Measurements from ENCODE around the gene RBMS1. TPM values are rescaled to one million over a fixed set of nuclear protein-coding genes. Genes with fewer than 3 reads are reported as not detected.
A peak's percentile ranks its signal among the peaks of the same experiment; 100 is the strongest.

RBMS1 gene
- polyA plus RNA-seq, 1 experiment: 107 TPM

DNA sequence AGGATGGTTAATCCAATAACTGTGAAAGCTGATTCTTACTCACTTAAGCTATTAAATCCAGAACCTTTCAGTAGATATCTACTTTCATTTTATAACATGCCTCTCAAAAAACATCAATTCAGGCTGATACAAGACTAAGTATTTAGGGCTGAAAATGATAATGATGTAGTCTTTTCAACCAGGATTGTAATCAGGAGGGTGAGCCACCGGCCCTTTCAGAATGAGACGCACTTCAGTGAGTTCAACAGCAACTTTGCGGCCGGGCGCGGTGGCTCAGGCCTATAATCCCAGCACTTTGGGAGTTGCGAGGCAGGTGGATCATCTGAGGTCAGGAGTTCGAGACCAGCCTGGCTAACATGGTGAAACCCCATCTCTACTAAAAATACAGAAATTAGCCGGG lies 30.4 kb downstream of the RBMS1 start:
- H3K27ac ChIP-seq (ENCODE audit: low read depth, low read length): no peak overlapping the region
- ChIA-PET CTCF (interaction anchor here (0.7 kb wide), 1 partner anchor 25 kb away, joined by 3 read pairs; no protein-coding TSS in a partner anchor), POLR2A (no interaction called here)
- H3K9me3 ChIP-seq (ENCODE audit: control insufficient read depth, insufficient read depth, low read length): no peaks in the 10 kb centered on the region
- H3K27me3 ChIP-seq (ENCODE audit: control insufficient read depth, insufficient read depth, low read length): no peaks in the 10 kb centered on the region
- DNase-seq (ENCODE audit: low read depth, low spot score): no peak
- H3K4me3 ChIP-seq (ENCODE audit: low read depth, low read length): no peak overlapping the region
- TF ChIP-seq, protein P1, sequence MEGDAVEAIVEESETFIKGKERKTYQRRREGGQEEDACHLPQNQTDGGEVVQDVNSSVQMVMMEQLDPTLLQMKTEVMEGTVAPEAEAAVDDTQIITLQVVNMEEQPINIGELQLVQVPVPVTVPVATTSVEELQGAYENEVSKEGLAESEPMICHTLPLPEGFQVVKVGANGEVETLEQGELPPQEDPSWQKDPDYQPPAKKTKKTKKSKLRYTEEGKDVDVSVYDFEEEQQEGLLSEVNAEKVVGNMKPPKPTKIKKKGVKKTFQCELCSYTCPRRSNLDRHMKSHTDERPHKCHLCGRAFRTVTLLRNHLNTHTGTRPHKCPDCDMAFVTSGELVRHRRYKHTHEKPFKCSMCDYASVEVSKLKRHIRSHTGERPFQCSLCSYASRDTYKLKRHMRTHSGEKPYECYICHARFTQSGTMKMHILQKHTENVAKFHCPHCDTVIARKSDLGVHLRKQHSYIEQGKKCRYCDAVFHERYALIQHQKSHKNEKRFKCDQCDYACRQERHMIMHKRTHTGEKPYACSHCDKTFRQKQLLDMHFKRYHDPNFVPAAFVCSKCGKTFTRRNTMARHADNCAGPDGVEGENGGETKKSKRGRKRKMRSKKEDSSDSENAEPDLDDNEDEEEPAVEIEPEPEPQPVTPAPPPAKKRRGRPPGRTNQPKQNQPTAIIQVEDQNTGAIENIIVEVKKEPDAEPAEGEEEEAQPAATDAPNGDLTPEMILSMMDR (IDR thresholded peaks at IDR 0.05; ENCODE audit: low read depth, low read length): no peak

DNA sequence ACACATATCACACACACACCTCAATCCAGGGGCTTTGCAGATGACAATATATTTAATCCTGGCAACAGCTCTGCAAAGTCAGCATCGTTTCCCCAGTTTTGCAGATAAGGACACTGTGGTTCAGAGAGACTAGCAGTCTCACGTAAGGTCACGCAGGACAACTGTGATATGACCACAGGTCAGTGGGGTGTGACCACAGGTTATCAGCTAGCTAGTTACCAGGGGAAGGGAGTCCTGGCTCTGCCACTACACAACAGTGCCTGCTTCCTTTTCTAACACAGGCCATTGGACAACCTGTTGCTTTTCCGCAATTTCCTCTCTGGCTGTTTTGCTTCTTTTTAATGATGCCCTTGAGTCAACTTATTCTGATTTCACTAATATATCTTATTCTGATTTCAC lies 33.3 kb downstream of the RBMS1 start:
- Histone ChIP-seq H3K27ac (ENCODE audit: low read depth, low read length) (no peak overlapping the region), H3K4me3 (ENCODE audit: low read depth, low read length) (no peak overlapping the region), H3K27me3 (ENCODE audit: control insufficient read depth, insufficient read depth, low read length) (no peaks in the 10 kb centered on the region), H3K9me3 (ENCODE audit: control insufficient read depth, insufficient read depth, low read length) (no peaks in the 10 kb centered on the region)
- TF ChIP-seq, protein P1 (IDR thresholded peaks at IDR 0.05; ENCODE audit: low read depth, low read length): no peak
- no peak for DNase-seq (ENCODE audit: low read depth, low spot score)
- CTCF ChIA-PET: no interaction called here
- POLR2A ChIA-PET: no interaction called here

DNA sequence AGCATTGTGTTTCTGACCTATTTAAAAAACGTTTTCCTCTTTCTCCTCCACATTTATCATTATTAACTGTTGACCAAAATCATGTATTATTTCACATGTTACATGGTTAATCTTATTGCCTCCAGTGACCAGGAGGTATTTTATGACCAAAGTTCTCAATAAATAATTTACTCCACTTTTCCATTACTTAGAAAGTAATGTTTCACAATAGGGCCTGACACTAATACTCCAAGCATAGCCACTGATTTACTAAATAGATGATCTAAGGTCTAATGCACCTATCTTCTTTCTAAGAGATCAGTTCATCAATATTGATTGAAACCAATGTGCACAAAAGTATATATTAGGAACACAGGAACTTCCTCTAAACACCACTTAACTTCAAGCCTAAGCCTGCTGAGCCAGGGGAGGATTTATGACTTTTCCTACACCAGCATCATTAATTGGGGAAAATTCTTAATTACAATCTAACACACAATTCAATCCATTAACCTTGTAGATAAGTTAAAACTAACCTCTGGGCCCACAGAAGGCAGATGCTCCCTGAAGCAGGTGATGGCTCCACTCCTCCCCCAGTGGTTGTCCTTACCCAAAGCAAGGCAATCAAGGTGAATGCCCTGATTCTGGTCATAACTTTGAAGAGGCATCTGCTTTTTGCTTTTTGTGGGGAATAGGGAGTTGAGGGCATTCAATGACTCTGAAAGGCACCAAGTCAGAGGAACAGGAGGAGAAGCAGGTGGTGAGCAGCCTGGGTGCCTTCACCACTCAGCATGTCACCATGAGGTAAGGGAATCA lies 33.9 kb downstream of the RBMS1 start:
- TF ChIP-seq, protein P1 (IDR thresholded peaks at IDR 0.05; ENCODE audit: low read depth, low read length): no peak
- Histone ChIP-seq H3K4me3 (ENCODE audit: low read depth, low read length) (no peak overlapping the region), H3K27me3 (ENCODE audit: control insufficient read depth, insufficient read depth, low read length) (no peaks in the 10 kb centered on the region), H3K27ac (ENCODE audit: low read depth, low read length) (no peak overlapping the region), H3K9me3 (ENCODE audit: control insufficient read depth, insufficient read depth, low read length) (no peaks in the 10 kb centered on the region)
- ChIA-PET CTCF (no interaction called here), POLR2A (no interaction called here)
- no peak for DNase-seq (ENCODE audit: low read depth, low spot score)

DNA sequence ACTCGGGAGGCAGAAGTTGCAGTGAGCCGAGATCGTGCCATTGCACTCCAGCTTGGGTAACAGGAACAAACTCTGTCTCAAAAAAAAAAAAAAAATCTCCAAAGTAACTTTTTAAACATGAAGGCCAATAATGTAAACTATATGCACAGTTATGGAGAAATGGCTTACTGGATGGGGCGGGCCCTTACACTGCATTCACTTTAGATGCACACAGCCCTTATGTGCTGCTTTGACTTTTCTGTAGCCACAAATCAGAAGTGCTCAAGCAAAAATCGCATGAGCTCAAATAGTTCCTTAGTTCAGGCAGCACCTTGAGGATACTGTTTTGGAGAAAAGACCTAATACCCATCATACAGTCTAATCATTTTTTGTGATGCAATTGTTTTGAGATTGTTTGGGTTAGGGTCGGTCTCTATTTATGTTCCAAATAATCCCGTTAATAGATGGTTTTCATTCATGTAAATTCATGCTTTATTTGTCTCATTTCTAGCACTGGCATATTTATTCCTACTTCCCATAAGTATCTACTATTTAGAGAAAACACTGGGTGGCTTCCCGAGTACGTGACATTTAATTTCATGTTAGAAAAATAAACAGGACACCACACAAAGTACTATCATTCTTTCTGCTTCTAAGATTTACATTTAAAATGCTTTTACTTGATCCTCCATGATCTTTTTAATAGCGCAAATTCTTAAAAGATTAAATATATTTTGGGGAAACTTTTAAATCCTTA lies 34.7 kb downstream of the RBMS1 start:
- POLR2A ChIA-PET: interaction anchor here (0.6 kb wide), 1 partner anchor 293 kb away, joined by 3 read pairs; no protein-coding TSS in a partner anchor
- Histone ChIP-seq H3K9me3 (ENCODE audit: control insufficient read depth, insufficient read depth, low read length) (no peaks in the 10 kb centered on the region), H3K27ac (ENCODE audit: low read depth, low read length) (peak overlapping the region; percentile 32), H3K27me3 (ENCODE audit: control insufficient read depth, insufficient read depth, low read length) (no peaks in the 10 kb centered on the region), H3K4me3 (ENCODE audit: low read depth, low read length) (no peak overlapping the region)
- DNase-seq (ENCODE audit: low read depth, low spot score): no peak
- TF ChIP-seq, protein P1 (IDR thresholded peaks at IDR 0.05; ENCODE audit: low read depth, low read length): no peak
- CTCF ChIA-PET: no interaction called here

DNA sequence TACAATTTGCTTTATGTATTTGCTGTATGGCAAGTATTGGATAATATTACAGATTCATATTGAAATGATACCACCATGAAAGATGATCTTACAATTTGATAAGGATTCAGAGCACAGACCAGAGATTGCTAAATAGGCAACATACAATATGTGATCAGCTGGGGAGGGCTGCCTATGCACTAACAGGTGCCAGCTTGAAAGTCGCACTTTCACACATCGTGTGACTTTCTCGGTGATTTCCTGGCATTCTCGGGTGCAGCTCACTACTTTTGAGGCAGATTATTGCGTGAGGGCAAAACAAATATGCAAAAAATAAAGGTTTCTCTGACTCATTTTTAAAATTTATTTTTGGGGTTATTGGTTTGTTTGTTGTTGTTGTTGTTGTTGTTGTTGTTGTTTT lies 36.0 kb downstream of the RBMS1 start:
- Histone ChIP-seq H3K27me3 (ENCODE audit: control insufficient read depth, insufficient read depth, low read length) (no peaks in the 10 kb centered on the region), H3K4me3 (ENCODE audit: low read depth, low read length) (no peak overlapping the region), H3K27ac (ENCODE audit: low read depth, low read length) (no peak overlapping the region), H3K9me3 (ENCODE audit: control insufficient read depth, insufficient read depth, low read length) (no peaks in the 10 kb centered on the region)
- TF ChIP-seq, protein P1 (IDR thresholded peaks at IDR 0.05; ENCODE audit: low read depth, low read length): no peak
- POLR2A ChIA-PET: no interaction called here
- DNase-seq (ENCODE audit: low read depth, low spot score): no peak
- CTCF ChIA-PET: interaction anchor here (0.7 to 2.5 kb wide), 5 partner anchors 28 to 606 kb away, joined by 3 to 11 read pairs (median 3); no protein-coding TSS in a partner anchor
